ENCODE data around the gene CFAP44.

GRCh38 chr3:113461488-113461887 is 20.2 kb upstream of the CFAP44 start:
- TF ChIP-seq CTCF (IDR thresholded peaks at IDR 0.05; ENCODE audit: low read length), result no peak
- TF ChIP-seq EZH2 (optimal IDR thresholded peaks at IDR 0.05; ENCODE audit: low read depth, low read length), result no peak
